Stimulated activated CD8-positive, alpha-beta memory T cell treated with anti-CD3 and anti-CD28 coated beads, Interleukin-4, amount 100 ng/mL, for 1 hour (primary cell): ENCODE data around the gene BCAP29.
"Not testable (repeated sequence)": the region's sequence is repeated elsewhere in the genome, so short reads cannot be mapped to it uniquely, and the experiment has no call there.

Source experiments
- DNase-seq, 2 donors: peaks; one replicate each; pipeline ENCODE4 v3.0.0-alpha.2; 2020; ENCODE audit warnings: low read depth in 2 of 2, low spot score in 1 of 2

BCAP29 gene

DNA sequence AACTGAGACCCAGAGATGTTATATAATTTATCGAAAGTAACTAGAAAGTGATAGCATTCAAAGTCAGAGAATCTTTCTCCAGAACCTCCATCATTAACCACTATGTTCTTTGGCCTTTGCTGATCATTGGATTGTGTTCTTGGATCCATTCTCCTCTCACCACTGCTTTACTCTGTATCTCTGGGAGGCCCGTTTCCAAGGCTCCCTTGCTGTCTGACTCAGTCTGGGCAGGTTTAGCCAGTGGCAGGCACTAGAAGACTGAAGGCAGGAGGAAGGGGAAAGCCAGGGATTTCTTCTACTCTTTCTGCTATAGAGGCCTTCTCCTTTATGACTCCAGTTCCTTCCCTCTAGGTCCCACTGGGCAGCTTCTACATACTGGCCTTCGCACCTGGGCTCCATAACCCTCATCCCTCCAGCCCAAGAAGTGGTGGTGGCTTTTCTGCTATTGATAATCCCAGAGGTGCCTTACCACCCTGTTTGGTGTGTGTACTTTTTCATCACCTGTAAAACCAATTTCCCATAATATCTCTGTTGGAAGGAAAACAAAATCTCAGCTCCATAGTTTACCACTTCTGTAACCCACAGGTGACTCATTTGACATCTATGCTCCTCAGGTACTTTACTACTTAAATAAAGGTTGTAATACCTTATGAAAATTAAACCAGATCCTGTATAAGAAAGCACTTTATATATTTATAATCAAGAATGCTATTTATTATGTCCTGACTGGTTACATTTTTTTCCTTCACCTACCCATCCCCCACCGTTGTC lies 36.0 kb downstream of the BCAP29 start:
- DNase-seq, result no peak

GRCh38 chr7:107622429-107622828 lies 42.4 kb downstream of the BCAP29 start:
- no peak for DNase-seq

DNA sequence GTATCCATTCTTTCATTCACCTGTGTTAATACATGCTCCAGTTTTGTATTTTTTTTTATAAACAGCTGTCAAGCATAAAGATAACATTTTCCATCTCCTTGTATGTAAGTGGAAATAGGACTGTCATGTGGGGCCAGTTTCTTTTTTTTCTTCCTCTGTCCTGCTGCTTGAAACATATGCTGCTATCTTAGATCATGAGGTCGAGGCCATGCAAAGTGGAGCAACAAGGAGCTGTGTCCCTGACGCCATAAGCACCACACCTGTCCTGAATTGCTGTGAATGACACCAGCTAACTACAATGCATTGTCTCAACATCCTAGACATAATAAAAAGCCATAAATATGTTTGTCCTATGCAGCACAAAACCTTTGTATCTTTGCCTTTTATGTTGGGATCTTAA lies 42.8 kb downstream of the BCAP29 start:
- no peak for DNase-seq

GRCh38 chr7:107627002-107627401 lies 47.0 kb downstream of the BCAP29 start:
- no peak for DNase-seq

- DNase-seq, result no peak
These were observed 48.5 kb downstream of the BCAP29 start for GRCh38 chr7:107628461-107629064.

- no peak for DNase-seq
These were observed 50.3 kb downstream of the BCAP29 start for GRCh38 chr7:107630342-107630741.

DNA sequence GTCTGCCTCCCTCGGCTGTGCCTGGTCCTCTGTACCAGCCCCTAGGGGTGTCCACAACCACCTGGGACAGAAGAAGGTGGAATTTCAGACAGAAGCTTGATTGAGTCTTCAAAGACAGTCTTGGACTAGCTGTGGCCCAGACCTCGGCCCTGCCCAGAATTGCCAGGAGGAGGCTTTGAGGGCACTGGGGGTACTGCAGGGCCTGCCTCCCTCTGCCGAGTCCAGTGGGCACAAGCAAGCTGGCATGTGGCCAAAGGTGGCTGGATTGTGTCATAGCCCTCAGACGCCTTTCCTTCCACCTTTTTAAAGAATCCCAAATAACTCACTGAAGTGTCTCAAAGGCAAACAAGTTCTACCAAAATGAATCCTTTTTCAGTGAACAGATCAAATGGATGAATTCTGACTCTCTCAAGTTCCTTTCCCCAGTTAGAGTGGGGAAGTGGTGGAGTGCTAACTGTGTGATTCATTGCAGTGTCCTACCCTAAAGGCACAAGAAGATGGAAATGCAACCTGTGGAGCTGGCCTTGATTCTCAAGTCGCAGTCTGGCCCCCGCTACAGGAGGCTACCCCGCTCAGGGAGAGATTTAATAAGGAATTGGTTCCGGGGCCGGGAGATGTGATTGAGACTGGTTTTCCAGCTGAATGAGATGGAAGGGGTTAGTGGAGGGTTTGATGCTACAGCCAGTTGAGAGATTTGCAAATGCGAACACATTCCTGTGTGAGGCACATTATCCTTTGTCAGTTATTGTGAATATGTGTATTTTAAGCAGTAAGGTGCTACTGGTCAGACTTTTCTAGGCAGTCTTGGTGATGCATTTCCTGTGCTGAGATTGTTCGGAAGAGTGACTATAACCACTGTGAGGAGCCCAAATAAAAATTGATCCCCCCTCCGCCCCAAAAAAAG lies 51.8 kb downstream of the BCAP29 start:
- no peak for DNase-seq

GRCh38 chr7:107632492-107632865 lies 52.4 kb downstream of the BCAP29 start:
- no peak for DNase-seq

- DNase-seq, result no peak
These were observed 58.5 kb downstream of the BCAP29 start for GRCh38 chr7:107638594-107638993.

- not testable (repeated sequence) for DNase-seq
These were observed 59.0 kb downstream of the BCAP29 start for GRCh38 chr7:107639070-107639469.

DNA sequence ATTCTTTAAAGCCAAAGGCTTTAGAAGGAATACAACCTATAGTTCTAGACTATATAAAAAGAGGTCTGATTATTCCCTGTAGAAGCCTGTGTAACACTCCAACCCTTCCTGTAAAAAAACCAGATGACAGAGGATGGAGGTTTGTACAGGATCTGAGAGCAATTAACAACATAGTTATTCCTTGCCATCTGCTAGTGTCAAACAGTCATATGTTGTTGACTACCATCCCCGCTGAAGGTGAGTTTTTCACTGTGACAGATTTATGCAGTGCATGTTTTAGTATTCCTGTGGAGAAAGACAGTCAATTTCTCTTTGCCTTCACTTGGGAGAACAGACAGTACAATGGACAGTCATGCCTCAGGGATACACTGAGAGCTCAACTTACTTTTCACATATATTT lies 61.6 kb downstream of the BCAP29 start:
- DNase-seq, result no peak

- DNase-seq, result no peak
These were observed 62.5 kb downstream of the BCAP29 start for GRCh38 chr7:107642501-107642900.

DNA sequence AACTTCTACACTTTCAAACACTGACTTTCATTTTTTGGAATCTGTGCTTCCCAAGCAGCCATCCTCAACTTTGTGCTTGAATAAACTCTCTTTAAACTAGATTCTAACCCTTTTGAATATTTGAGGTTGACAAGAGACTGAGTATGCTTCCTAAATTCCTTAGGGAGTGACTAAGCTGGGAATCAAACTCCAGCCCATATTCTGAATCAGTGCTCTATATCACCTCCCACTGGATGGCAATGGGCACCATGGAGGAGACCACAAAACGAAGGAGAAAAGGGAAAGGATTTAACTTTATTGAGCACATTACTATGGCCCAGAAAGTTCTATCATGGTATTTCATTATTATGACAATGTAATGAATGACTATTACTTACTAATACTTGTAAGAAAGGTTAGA lies 63.4 kb downstream of the BCAP29 start:
- DNase-seq, result no peak

DNA sequence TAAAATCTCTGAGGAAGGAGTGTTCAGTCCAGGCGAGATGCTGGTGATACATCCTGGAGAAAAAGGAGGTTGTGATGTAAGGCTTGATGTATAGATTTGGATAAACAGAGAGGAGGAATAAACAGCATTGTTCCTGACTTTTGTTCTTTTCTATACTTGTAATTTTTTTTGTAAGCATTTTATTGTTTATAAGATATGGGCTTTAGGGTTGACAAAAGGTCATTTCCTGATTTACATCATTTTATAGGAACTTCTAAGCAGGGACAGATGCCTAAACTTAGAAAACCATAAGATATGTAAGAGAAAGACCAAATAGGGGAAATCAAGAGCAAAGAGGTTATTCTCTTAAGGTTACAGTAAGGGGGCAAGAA lies 63.9 kb downstream of the BCAP29 start:
- no peak for DNase-seq

DNA sequence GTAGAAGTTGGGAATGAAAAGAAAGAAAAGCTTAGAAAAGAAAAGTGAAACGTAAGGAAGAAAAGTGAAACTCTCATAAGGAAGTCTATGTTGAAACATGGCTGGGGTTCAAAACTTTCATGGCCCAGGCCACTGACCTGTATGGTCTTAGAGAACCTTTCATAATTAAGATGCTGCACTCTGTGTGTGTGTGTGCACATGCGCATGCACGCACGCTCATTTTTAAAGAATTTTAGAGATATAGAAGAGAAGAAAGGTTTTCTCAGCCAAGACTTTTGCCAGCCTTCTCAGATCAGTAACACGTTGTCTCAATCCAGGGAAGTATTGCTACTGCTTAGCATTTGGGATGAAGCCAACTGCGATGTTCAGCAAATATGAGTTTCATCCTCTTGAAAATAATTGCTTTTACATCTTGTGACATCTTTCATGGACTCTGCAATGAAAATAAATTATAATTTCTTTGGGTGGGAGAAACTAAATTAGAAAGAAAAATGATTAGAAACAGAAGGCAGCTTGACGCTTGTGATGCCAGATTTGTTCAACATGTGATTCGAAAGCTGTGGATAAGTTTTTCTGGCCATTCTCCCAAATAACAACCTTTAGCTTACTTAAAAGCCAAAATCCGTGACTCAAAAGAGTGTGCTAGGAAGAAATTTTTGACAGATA lies 64.4 kb downstream of the BCAP29 start:
- DNase-seq, result no peak

GRCh38 chr7:107652642-107653041 lies 72.6 kb downstream of the BCAP29 start:
- DNase-seq, result no peak

DNA sequence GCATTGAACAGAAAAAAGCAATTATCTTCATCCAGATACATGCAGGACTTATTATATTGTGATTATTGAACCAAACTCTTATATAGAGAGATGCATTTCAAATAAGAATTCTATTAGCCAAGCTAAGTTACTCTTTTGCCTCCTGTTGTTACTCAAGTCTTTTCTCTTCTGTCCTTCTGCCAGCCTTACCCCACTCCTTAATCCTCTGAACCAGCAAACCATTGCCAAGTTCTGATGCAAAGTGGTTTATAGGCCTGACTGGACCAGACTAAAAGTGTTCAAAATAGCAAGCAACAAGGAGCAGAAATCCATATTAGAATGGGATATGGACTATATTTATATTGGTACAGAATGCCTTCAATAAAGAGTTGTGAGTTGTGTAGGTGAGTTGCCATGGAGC lies 78.4 kb downstream of the BCAP29 start:
- DNase-seq, result no peak

- DNase-seq, result no peak
These were observed 79.6 kb downstream of the BCAP29 start for GRCh38 chr7:107659666-107660065.

- DNase-seq, result no peak
These were observed 80.5 kb downstream of the BCAP29 start, which contains the start of gene SLC26A4 for GRCh38 chr7:107660381-107661080. TSS of gene SLC26A4 (plus strand) at chr7:107660828. CDS start at chr7:107661642, 814 bp downstream.

GRCh38 chr7:107661081-107661864 lies 81.2 kb downstream of the BCAP29 start:
- DNase-seq, result no peak
